HG03442 (cell line): ENCODE measurements around the gene TMEM54.
"Not testable (repeated sequence)": the region's sequence is repeated elsewhere in the genome, so short reads cannot be mapped to it uniquely, and the experiment has no call there.

Source experiments
- ATAC-seq: cut with Tn5 transposase; IDR thresholded peaks from one replicate; pipeline ENCODE4 v1.9.1; 2021; ENCODE audit warnings: mild to moderate bottlenecking, moderate library complexity; ENCODE audit not compliant: unreplicated experiment

Gene TMEM54

DNA sequence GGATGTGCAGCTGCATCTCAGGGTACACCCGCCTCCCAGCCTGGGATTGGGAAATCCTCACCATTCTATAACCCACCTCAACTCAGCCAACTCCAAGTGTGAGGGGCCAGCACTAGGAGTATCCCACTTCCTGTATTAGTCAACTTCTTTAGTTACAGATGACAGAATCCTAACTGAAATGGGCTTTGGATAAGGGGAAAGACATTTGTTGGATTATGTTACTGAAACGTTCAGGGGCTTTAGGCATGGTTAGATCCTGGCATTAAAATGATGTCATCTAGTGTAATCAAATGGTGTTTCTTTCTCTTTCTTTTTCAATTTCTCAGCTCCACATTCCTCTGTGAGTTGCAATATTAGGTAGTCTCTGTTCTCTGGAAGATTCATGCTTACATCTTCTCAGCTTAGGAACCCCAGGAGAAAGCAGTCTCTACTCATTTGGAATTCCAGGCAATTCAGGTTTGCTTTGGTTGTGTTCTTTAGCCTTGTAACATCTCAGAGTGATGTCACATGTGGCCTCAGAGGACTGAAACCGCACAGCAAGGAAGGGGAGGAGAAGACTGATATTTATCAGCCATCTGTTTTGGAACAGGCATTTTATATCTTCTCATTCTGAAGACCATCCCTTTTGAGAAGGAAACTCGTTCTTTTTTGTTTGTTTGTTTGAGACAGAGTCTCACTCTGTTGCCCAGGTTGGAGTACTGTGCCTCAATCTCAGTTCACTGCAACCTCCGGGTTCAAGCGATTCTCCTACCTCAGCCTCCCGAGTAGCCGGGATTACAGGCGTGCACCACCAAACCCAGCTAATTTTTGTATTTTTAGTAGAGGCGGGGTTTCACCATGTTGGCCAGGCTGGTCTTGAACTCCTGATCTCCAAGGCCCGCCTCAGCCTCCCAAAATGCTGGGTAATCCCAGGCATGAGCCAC lies 18.9 kb upstream of the TMEM54 start:
- no peak for ATAC-seq

DNA sequence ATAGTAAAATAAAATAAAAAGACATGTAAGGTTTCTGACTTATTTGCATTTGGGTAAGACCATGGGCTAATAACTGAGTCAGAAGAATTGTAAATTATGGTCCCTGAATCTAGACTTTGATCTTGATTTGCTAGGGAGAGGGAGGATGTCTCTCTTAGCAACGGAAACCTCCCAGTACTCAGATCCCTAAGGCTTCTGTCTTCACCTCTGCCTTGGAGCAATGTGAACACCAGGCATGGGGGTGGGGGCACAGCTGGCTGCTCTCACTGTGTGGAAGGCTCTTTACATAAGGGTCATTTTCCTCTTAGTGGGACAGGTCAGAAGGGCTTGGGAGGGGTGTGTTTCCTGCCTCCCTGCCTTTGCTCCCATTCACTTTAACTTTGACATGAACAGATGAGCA lies 17.0 kb upstream of the TMEM54 start:
- no peak for ATAC-seq

DNA sequence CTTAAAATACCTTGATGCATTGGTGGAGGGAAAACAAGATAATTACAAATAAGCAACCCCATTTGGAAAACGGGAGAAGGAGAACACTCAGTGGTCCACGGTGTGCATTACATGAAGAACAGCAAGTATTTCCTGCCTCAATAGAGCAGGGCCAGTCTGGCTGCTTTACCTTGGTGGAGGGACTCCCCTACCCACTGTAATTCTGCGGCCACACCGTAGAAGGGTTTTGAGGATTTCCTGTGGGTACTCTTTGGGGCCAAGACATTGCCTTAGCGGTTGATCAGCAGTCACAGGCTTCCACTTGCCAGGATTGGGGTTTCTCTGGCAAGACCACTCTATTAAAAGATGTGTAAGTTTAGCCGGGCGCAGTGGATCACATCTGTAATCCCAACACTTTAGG lies 16.3 kb upstream of the TMEM54 start:
- no peak for ATAC-seq

DNA sequence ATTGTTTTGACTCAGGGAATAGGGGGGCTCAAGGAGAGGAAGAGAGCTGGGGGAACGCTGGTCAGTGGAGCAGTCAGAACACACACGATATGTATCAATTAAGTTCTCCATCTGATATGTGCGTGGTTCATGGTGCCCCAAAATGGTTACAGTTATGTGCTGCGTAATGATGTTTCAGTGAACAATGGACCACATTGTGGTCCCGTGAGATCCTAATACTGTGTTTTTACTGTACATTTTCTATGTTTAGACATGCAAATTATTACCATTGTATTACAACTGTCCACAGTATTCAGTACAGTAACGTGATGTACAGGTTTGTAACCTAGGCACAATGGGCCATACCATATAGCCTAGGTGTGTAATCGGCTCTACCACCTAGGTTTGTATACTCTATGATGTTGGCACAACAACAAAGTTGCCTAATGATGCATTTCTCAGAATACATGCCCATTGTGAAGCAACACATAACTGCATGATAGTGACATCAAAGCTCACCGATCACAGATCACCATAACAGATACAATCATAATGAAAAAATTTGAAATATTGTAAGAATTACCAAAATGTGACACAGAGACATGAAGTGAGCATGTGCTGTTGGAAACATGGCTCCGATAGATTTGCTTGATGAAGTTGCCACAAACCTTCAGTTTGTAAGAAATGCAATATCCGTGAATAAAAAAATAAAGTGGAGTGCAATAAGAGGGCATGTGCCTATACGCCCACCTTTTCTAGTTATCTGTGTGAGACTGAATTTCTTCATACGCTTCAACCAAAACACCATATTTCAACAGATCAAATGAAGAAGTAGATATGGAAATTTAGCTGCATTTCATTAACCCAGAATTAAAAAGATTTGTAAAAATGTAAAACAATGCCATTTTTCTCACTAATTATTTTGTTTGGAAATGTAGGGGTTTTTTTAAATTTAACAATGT lies 14.8 kb upstream of the TMEM54 start:
- no peak for ATAC-seq

DNA sequence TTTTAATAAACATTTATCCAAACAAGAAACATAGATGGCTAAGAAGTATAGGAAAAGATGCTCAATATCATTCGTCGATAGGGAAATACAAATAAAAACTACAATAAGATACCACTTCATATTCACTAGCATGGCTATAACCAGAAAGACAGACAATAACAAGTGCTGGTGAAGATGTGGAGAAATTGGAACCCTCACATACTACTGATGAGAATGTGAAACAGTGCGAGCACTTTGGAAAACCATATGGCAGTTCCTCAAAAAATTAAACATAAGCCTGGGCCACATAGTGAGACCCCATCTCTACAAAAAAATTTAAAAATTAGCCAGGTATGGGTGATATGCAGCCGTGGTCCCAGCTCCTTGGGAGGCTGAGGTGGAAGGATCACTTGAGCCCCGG lies 9.1 kb upstream of the TMEM54 start:
- ATAC-seq = no peak

DNA sequence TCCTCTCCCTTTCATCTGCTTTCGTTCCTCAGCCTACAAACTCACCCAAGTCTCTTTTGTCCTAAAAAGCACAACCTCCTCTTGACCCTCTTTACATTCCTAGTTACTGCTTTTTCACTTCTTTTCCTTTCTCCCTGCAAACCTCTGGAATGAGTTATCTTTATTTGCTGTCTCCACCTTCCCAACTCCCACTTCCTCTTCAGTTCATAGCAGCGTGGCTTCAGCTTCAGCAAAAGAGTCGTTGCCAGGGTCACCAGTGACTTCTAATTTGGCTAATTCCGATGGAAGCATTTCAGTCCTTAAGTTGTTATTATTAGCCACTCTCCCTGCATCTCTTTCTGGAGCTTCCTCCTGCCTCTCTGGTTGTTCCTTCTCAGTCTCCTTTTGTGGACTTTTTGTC lies 6.2 kb upstream of the TMEM54 start:
- ATAC-seq = no peak

DNA sequence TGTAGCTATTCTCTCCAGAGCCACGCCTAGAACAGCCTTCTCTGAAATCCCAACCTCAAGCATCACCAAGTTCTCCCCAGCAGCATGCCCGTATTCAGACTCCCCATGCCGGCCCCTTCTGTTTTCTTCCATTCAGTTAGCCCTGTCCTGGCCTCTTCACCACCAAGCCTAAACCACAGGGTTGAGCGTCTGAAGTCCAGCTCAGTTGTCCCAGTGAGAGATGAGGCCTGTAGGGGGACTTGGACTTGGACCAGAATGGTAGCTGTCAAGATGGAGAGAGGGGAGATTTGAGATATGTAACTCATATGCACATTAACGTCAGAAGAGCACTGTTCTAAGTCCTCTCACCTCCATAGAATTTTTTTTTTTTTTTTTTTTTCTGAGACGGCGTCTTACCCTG lies 5.5 kb upstream of the TMEM54 start:
- ATAC-seq = no peak

DNA sequence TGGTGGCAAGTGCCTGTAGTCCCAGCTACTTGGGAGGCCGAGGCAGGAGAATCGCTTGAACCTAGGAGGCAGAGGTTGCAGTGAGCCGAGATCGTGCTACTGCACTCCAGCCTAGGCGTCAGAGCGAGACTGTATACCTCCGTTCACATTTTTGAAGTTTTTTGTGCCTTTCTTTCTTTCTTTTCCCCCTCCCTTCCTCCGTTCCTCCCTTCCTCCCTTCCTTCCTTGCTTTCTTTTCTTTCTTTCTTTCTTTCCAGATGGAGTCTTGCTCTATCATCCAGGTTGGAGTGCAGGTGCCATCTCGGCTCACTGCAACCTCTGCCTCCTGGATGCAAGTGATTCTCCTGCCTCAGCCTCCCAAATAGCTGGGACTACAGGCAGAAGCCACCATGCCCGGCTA lies 4.4 kb upstream of the TMEM54 start:
- ATAC-seq = not testable (repeated sequence)

DNA sequence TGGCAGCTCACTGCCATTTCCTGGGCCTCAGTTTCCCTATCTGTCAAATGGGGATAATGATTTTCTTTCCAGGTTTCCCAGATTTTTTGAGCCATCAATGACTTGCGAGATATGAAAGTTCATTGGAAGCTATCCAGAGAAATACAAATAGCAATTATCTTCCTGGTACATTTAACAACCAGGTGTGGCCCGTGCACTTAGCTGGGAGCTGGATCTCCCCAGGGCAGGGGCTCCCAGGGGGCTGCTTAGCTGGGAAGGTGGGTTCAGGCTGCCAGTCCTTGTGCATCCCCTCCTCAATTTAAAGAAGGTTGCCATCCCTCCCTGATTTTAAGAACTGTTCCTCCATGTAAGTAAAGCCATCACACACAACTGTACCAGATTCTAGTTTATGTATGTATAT lies 3.6 kb upstream of the TMEM54 start:
- ATAC-seq = no peak

DNA sequence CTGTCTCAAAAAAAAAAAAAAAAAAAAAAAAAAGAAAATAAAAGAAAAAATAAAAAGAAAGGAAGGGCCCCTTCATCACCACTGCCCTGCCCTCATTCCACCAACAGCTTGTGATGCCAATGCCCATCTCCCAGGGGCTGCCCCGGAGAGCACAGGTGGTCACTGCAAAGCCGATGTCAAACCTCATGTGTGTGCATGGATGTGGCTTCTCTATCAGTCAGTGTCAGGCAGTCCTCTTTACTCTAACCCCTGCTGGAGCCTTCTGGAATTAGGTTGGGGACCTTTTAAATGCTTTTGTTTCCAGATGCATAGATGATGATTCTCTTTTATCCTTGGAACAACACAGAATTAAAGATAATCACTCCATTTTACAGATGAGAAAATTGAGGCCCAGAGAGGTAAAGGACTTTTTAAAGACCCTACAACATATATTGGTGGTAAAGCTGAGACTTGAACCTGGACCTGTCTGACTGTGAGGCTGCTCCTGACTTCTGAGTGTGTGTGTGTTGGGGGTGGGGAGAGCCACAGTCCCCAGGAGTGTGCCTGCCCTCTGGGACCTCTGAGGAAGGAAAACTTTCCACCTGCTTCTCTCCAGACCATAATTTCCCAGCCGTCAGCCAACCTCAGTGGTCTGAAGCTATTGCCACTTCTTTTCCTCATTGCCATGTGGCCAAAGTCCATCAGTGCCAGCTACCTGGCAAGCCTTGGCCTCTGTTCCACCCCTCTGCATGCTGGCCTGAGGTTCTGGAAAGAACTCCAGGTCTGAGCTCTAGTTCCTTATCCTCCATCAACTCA lies 3.0 kb upstream of the TMEM54 start:
- no peak for ATAC-seq

DNA sequence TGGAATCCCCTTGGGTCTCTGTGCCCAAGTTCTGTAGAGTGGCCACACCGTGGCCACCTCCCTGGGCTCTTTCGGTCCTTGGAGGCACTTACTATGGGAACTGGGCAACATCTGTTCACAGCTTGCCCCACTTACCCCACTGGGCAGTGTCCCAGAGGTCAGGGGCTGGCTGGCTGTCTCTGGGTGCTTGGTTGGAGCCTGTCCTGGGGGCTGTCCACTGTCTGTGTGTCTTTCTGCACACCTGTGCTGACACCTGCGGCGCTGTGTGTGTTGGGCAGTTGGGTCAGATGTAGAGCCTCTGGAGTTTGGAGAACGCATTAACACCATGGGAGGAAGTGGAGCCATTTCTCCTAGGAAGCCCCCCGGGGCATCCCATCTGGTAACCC lies 1.3 kb upstream of the TMEM54 start:
- ATAC-seq = no peak

DNA sequence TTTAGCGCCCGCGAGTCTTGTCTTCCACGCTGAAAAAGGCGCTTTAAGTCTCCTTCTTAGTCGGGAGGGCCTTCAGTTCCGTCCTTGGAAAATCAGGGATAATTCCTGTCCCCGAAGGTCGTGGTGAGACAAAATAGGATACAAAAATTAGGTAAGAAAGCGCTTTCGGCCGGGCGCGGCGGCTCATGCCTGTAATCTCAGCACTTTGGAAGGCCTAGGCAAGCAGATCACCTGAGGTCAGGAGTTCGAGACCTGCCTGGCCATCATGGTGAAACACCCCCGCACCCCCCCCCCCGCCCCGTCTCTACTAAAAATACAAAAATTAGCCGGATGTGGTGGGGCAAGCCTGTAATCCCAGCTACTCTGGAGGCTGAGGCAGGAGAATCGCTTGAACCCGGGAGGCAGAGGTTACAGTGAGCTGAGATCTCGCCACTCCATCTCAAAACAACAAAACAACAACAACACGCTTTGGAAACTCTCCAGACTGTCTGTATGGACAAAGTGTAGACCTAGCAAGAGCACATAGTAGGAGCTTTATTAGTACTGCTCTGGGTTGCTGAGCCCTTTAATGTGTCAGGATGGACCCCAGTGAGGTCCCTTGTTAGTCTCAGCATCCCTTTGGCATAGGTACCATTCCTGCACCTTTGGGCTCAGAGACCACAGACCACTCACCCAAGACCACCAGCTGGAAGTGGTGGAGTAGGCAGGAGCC lies 790 bp upstream of the TMEM54 start:
- ATAC-seq = no peak

DNA sequence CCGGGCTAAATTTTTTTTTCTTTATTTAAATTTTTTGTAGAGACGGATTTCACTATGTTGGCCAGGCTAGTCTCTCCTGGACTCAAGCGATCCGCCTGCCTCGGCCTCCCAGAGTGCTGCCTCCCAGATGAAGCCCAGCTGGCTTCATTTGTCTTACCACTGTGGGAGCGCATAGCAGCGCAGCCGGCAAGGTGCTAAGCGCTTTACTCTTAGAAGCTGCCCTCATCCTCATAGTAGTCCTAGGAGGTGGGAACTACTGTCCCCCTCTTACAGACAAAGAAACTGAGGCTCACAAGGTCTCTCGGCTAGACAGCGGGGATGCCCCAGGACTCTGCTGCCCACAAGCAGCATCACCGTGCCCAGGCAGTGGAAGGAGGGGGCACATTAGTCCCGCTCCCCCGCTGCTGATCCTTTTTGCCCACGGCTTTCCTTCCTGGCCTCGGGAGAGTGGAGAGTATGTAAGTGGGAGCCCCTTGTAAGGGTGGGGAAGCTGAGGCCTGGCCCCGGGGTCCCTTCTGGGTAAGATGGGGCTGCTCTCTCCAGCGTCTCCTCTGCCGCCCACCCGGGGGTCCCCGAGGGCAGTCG lies 726 bp downstream of the TMEM54 start:
- no peak for ATAC-seq

DNA sequence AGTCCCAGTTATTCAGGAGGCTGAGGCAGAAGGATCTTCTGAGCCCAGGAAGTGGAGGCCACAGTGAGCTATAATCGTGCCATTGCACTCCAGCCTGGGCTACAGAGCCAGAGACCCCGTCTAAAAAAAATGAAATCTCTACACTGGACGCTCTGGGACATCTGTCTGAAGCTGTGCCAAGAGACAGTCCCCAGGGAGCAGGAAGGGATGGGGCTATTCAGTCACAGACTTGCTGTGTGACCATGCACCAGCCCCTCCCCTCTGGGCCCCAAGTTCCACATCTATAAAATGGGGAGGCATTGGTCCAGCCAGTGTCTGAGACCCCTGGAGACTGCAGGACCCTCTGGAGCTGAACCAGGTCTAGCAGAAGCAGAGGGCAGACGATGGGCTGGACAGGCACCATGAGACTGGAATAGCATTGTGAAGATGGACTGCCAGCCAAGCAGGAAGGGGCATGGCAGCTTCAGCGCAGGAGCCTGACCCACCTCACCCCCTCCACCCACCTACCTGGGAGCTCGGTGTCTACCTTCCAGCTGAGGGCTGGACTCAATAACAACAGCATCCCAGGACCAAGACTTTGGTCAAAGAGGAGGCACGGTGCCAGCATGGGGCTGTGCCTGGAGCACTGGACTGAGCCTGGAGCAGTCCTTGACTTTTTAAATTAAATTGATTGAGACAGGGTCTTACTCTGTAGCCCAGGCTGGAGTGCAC lies 1.4 kb downstream of the TMEM54 start:
- ATAC-seq = no peak

DNA sequence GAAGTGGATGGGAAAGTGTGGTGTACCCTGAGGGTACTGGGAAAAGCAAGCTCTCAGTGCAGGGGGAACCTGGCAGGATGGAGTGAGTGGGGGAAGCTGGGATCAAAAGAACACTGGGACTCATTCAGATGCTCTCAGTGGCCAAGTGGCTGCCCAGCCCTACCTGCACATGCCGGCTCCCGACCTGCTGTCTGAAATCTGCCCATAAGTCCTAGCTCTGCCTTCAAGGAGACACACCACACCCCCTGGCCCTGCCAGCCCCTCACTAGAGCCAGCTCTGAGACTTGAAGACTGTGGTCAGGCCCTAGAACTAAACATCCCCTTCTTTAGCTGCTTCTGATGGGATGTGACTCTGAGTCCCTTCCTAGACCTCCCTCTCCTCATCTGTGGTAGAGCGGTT lies 2.2 kb downstream of the TMEM54 start:
- ATAC-seq = no peak

DNA sequence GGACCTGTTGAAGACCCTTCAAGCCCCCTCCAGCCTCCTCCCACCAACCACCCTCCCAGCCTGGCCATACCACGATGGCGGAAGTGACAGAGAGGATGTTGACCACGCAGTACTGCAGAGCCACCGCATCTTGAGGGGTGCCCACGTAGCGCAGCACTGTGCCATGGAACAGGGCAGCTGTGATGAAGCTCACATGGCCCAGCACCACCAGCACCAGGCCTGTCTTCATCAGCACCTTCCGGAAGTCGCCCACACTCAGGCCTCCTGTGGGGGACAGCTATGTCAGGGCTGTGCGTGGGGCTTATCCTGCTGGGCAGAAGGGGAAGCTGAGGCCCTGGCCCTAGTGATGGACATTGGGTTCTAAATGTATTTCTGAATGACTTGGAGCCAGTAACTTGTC lies 3.1 kb downstream of the TMEM54 start:
- ATAC-seq = no peak

DNA sequence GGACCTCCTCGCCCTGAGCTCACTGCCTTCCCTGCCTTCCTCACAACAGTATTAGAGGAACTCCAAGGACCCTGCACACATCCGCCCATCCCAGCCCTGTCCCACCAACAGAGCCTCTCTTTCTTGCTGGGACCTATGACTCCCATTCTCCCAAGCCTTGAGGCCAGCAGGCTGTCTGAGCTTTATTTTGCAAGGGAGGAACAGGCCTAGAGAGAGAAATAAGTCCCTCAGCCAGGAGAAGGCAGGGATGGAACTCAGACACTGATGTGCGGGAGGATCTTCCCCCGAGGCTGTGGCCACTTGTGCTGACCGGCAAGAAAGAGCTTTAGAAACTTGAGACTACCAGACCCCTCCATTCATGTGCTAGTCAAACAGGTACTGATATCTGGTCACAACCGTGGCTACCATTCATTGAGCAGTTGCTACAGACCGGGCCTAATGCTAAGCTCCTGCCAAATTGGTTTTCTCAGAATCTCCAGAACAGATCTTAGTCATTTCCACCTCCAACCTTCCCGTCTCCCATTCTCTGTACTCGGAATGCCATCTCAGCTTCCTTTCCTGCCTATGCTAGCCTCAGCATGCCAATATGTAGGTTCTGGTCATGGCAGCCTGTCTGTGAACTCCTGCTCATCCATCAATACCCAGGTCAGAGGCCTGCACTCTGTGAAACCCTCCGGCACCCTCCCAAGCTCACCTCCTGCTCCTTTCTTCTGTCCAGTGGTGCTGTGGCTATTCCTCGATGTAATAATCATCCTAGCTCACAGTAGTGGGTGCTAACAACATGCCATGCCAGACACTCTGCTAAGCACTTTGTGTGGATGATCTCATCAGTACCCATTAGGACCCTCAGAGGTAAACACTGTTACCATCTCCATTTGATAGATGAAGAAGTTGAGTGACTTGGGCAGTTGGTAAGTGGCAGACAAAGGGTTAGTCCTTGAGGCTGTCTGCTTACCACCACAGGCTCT lies 3.8 kb downstream of the TMEM54 start:
- ATAC-seq = no peak

DNA sequence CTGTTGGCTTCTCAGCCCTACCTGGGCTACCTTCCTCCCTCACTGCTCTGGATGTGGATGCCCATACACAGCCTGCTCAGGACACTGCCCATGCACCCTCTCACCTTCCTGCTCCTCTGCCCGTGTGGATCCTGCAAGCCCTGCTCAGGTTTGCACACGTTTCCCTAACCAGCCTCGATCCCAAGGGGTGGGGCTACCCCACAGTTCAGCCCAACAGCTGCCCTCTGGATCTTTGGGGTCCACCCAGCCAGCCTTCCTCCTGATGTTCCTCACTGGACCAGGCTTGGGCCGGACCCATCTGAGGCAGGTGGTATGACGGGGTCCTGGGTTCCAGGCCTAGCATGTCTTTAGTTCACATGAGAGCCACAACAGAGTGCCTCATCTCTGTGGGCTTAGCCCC lies 4.7 kb downstream of the TMEM54 start:
- no peak for ATAC-seq
